CD8-positive, alpha-beta memory T cell (primary cell): ENCODE results near the gene TM7SF2. TPM values are rescaled to one million over a fixed set of nuclear protein-coding genes. Genes with fewer than 3 reads are reported as not detected.

Source experiments
- CTCF ChIA-PET: fragments of 350-600 bp; sonication (Branson Sonifier 250); formaldehyde crosslinking; loops from one replicate; lab custom pipeline; 2021; ENCODE audit warnings: antibody characterized with exemption; lab: Charles Lee
- POLR2A ChIA-PET: fragments of 350-600 bp; sonication (Branson Sonifier 250); formaldehyde crosslinking; loops from one replicate; lab custom pipeline; 2021; ENCODE audit warnings: antibody characterized with exemption; lab: Charles Lee
- DNase-seq, 5 donors: peaks; one replicate each; pipeline versions ENCODE4 v3.0.0 to v3.0.0-alpha.2; 2020 to 2022; ENCODE audit warnings: mixed read lengths in 1 of 5
- H3K27ac ChIP-seq: one replicate; pipeline ENCODE4 v1.7.0; 2013; ENCODE audit warnings: low read depth, mild to moderate bottlenecking, low read length, moderate library complexity
- H3K27me3 ChIP-seq: 2 replicates; pipeline ENCODE4 v1.7.0; 2013; ENCODE audit warnings: low read length, mild to moderate bottlenecking; ENCODE audit not compliant: insufficient read depth, poor library complexity, severe bottlenecking
- H3K36me3 ChIP-seq: 2 replicates; pipeline ENCODE4 v1.7.0; 2013; ENCODE audit warnings: mild to moderate bottlenecking, low read length, moderate library complexity; ENCODE audit not compliant: insufficient read depth
- H3K4me1 ChIP-seq: 2 replicates; pipeline ENCODE4 v1.7.0; 2013; ENCODE audit warnings: mild to moderate bottlenecking, low read length, moderate library complexity; ENCODE audit not compliant: insufficient read depth
- H3K4me3 ChIP-seq: 2 replicates; pipeline ENCODE4 v1.7.0; 2013; ENCODE audit warnings: mild to moderate bottlenecking, low read length
- H3K9me3 ChIP-seq: 2 replicates; pipeline ENCODE4 v1.7.0; 2013; ENCODE audit warnings: mild to moderate bottlenecking, low read length
- H3K27ac Mint-ChIP-seq, 8 donors: one replicate each; pipeline ENCODE4 v1.8.0; 2020 to 2021; ENCODE audit warnings: mixed read lengths in 8 of 8, mild to moderate bottlenecking in 6 of 8, inconsistent platforms in 3 of 8, moderate library complexity in 3 of 8
- H3K27me3 Mint-ChIP-seq, 2 donors: one replicate each; pipeline ENCODE4 v1.8.0; 2020 to 2021; ENCODE audit warnings: mixed read lengths in 2 of 2, mild to moderate bottlenecking in 1 of 2, moderate library complexity in 1 of 2
- H3K36me3 Mint-ChIP-seq, 3 donors: one replicate each; pipeline ENCODE4 v1.8.0; 2020 to 2021; ENCODE audit warnings: mixed read lengths in 3 of 3, inconsistent platforms in 1 of 3, mild to moderate bottlenecking in 1 of 3
- H3K4me1 Mint-ChIP-seq, 3 donors: one replicate each; pipeline ENCODE4 v1.8.0; 2020 to 2021; ENCODE audit warnings: mixed read lengths in 3 of 3, inconsistent platforms in 1 of 3, mild to moderate bottlenecking in 1 of 3
- H3K4me3 Mint-ChIP-seq, 7 donors: one replicate each; pipeline ENCODE4 v1.8.0; 2020 to 2021; ENCODE audit warnings: mixed read lengths in 7 of 7, mild to moderate bottlenecking in 6 of 7, moderate library complexity in 4 of 7, inconsistent platforms in 2 of 7
- H3K9me3 Mint-ChIP-seq, 5 donors: one replicate each; pipeline ENCODE4 v1.8.0; 2020 to 2022; ENCODE audit warnings: mixed read lengths in 5 of 5, mild to moderate bottlenecking in 3 of 5, moderate library complexity in 2 of 5, inconsistent platforms in 1 of 5
- polyA plus RNA-seq: library from polyadenylated mRNA; unstranded; fragments of 300-500 nt; fragmentation: Illumina TruSeq; gene quantifications from one replicate; pipeline ENCODE4 v1.2.3, GENCODE V29; 2021
- total RNA-seq, 2 experiments: library from RNA; stranded (reverse); gene quantifications; one replicate each; pipeline ENCODE4 v1.2.3, GENCODE V29; 2021

TM7SF2 gene
- total and polyA plus RNA-seq, 3 experiments from 2014 or later: 11.1 to 17.9 (median 17.8) TPM

DNA sequence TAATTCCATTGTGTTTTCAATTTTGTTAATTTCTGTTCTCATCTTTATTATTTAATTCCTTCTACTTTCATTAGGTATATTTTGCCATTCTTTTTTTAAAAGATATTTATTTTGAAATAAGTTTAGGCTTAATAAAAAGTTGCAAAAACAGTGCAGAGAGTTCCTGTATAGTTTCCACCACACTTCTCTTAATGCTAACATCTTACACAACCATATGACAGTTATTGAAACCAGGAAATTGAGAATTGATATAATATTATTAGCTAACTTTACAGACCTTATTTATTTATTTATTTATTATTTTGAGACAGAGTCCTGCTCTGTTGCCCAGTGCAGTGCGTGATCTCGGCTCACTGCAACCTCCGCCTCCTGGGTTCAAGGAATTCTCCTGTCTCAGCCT, 44.6 kb downstream of the TM7SF2 start:
- no peaks in the 10 kb centered on the region for H3K36me3 ChIP-seq
- Mint-ChIP-seq H3K4me3 (no peak overlapping the region), H3K9me3 (no peaks in the 10 kb centered on the region)

DNA sequence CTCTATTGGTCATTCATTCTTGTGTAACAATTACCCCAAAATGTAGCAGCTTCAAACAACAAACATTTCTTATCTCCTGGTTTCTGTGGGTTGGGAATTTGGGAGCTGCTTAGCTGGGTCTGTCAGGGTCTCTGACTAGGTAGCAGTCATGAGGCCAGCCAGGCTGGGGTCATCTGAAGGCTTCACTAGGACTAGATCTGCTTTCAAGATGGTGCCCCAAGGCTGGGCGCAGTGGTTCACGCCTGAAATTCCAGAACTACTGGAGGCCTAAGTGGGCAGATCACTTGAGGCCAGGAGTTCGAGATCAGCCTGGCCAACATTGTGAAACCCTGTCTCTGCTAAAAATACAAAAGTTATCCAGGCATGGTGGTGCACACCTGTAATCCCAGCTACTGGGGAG, 45.3 kb downstream of the TM7SF2 start:
- Histone ChIP-seq H3K4me3 (no peak overlapping the region), H3K27me3 (no peaks in the 10 kb centered on the region), H3K36me3 (no peaks in the 10 kb centered on the region), H3K9me3 (no peaks in the 10 kb centered on the region), H3K4me1 (no peaks in the 10 kb centered on the region), H3K27ac (no peak overlapping the region)
- POLR2A ChIA-PET: no interaction called here
- CTCF ChIA-PET: no interaction called here
- no peaks in the 10 kb centered on the region for H3K4me1 Mint-ChIP-seq
- H3K36me3 Mint-ChIP-seq: no peaks in the 10 kb centered on the region
- no peak overlapping the region for H3K4me3 Mint-ChIP-seq
- no peaks in the 10 kb centered on the region for H3K9me3 Mint-ChIP-seq
- peaks cover 9 to 15% of the 10 kb centered on the region in 2 donors for H3K27me3 Mint-ChIP-seq
- DNase-seq: no peak
- H3K27ac Mint-ChIP-seq: peak overlapping the region in 1 of 8 donors; percentile 11

More for the DNA sequence above, 44.6 kb downstream of the TM7SF2 start:
- H3K4me1 ChIP-seq: no peaks in the 10 kb centered on the region
- Mint-ChIP-seq H3K27me3 (peaks cover 9 to 15% of the 10 kb centered on the region in 2 donors), H3K36me3 (no peaks in the 10 kb centered on the region), H3K27ac (no peak overlapping the region), H3K4me1 (no peaks in the 10 kb centered on the region)
- ChIA-PET POLR2A (no interaction called here), CTCF (no interaction called here)
- no peaks in the 10 kb centered on the region for H3K27me3 ChIP-seq
- no peak for DNase-seq
- H3K27ac ChIP-seq: no peak overlapping the region
- no peaks in the 10 kb centered on the region for H3K9me3 ChIP-seq
- no peak overlapping the region for H3K4me3 ChIP-seq

DNA sequence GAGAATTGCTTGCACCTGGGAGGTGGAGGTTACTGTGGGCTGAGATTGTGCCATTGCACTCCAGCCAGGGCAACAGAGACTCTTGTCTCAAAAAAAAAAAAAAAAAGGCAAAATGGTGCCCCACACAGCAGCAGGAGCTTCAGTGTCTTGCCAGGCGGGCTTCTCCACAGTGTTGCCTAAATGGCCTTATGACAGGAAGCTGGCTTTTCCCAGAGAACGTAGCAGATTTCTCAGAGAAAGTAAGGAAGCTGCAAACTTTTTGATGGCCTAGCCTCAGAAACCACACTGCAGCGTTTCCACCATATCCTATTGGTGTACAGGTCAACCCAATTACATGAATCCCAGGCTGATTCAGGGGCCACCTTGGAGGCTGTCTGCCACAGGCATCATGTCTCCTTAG, 45.7 kb downstream of the TM7SF2 start:
- no peaks in the 10 kb centered on the region for H3K4me1 ChIP-seq
- H3K36me3 Mint-ChIP-seq: no peaks in the 10 kb centered on the region
- H3K27me3 Mint-ChIP-seq: peaks cover 9 to 15% of the 10 kb centered on the region in 2 donors
- no peak overlapping the region for H3K27ac Mint-ChIP-seq
- no peak for DNase-seq
- H3K27ac ChIP-seq: no peak overlapping the region
- no peaks in the 10 kb centered on the region for H3K9me3 ChIP-seq
- CTCF ChIA-PET: no interaction called here
- H3K4me1 Mint-ChIP-seq: no peaks in the 10 kb centered on the region
- POLR2A ChIA-PET: interaction anchor here (0.6 kb wide), 1 partner anchor 262 kb away, joined by 3 read pairs; no protein-coding TSS in a partner anchor
- H3K4me3 Mint-ChIP-seq: no peak overlapping the region
- H3K27me3 ChIP-seq: no peaks in the 10 kb centered on the region
- H3K4me3 ChIP-seq: no peak overlapping the region
- no peaks in the 10 kb centered on the region for H3K36me3 ChIP-seq
- H3K9me3 Mint-ChIP-seq: no peaks in the 10 kb centered on the region

DNA sequence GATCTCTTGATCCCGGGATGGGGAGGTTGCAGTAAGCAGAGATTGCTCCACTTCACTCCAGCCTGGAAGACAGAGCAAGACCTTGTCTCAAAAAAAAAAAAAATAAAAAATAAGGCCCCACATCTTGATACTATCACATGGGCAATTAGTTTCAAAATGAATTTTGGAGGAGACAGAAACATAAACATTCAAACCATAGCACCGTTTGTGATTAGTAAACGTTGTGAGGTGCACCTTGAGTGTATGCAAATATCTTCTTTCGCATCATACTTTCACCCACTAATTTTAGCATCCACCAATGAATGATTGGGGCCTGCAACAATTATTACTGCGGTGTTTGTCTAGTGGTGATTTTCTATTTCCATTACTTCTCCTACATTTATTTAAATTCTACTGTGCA, 47.3 kb downstream of the TM7SF2 start:
- Histone ChIP-seq H3K27ac (no peak overlapping the region), H3K9me3 (no peaks in the 10 kb centered on the region), H3K27me3 (no peaks in the 10 kb centered on the region), H3K4me3 (no peak overlapping the region), H3K36me3 (no peaks in the 10 kb centered on the region), H3K4me1 (no peaks in the 10 kb centered on the region)
- Mint-ChIP-seq H3K27me3 (peaks cover 9 to 15% of the 10 kb centered on the region in 2 donors), H3K36me3 (no peaks in the 10 kb centered on the region), H3K4me3 (no peak overlapping the region), H3K27ac (no peak overlapping the region), H3K9me3 (no peaks in the 10 kb centered on the region), H3K4me1 (no peaks in the 10 kb centered on the region)
- ChIA-PET CTCF (no interaction called here), POLR2A (no interaction called here)
- DNase-seq: no peak

DNA sequence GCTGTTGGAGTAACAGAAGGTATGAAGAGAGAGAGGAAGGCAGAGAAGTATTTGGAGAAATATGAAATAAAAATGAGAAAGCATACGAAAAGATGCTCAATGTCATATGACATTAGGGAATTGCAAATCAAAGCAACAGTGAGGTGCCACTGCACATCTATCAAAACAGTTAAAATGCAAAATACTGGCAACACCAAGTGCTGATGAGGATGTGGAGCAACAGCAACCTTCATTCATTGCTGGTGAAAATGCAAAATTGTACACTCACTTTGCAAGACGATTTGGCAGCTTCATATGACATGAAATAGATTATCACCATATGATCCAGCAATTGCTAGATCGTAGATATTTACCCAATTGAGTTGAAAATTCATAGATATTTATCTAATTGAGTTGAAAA, 49.0 kb downstream of the TM7SF2 start:
- Mint-ChIP-seq H3K27me3 (peaks cover 11 to 15% of the 10 kb centered on the region in 2 donors), H3K4me3 (no peak overlapping the region), H3K9me3 (no peaks in the 10 kb centered on the region), H3K27ac (no peak overlapping the region), H3K4me1 (no peaks in the 10 kb centered on the region), H3K36me3 (no peaks in the 10 kb centered on the region)
- Histone ChIP-seq H3K27ac (no peak overlapping the region), H3K27me3 (no peaks in the 10 kb centered on the region), H3K4me1 (no peaks in the 10 kb centered on the region), H3K9me3 (no peaks in the 10 kb centered on the region), H3K4me3 (no peak overlapping the region), H3K36me3 (no peaks in the 10 kb centered on the region)
- ChIA-PET POLR2A (no interaction called here), CTCF (no interaction called here)
- no peak for DNase-seq

DNA sequence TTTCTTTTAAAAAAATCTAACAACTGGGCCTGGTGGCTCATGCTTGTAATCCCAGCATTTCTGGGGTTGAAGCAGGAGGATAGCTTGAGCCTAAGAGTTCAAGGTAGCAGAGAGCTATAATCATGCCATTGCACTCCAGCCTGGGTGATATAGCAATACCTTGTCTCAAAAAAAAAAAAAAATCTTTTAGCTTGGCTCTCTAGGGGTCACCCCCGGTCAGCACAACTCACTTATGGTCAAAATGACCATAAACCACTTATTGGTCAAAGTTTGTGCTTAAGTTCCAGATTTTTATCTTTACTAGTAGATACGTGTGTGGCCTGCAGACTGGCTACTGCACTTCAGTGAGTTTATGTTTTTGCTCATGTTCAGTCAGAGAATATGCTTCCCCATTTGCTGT, 52.0 kb downstream of the TM7SF2 start:
- POLR2A ChIA-PET: no interaction called here
- Histone ChIP-seq H3K4me3 (no peak overlapping the region), H3K9me3 (no peaks in the 10 kb centered on the region), H3K36me3 (no peaks in the 10 kb centered on the region), H3K27ac (no peak overlapping the region), H3K27me3 (no peaks in the 10 kb centered on the region), H3K4me1 (no peaks in the 10 kb centered on the region)
- CTCF ChIA-PET: interaction anchor here (1.0 kb wide), 1 partner anchor 18 kb away, joined by 3 read pairs; the partner anchor contains the start of gene CAPN1
- Mint-ChIP-seq H3K4me1 (no peaks in the 10 kb centered on the region), H3K4me3 (no peak overlapping the region), H3K9me3 (no peaks in the 10 kb centered on the region), H3K27ac (no peak overlapping the region), H3K36me3 (no peaks in the 10 kb centered on the region), H3K27me3 (peaks cover 10 to 15% of the 10 kb centered on the region in 2 donors)
- no peak for DNase-seq

Other genes starting within 250 kb of the TM7SF2 start
- gene EHD1, start 233.3 kb upstream of the TM7SF2 start, total RNA-seq: 100 to 1,000 TPM; 102 to 110 TPM
- gene EHD1, start 233.3 kb upstream of the TM7SF2 start, polyA plus RNA-seq: 258 TPM
- 10 to 100 TPM; 25.7 to 27.0 TPM for gene ATG2A, start 194.7 kb upstream of the TM7SF2 start, total RNA-seq
- gene ATG2A, start 194.7 kb upstream of the TM7SF2 start, polyA plus RNA-seq: 7.6 TPM
- 10 to 100 TPM; 11.2 to 11.7 TPM for gene PPP2R5B, start 187.2 kb upstream of the TM7SF2 start, total RNA-seq
- 7.8 TPM for gene PPP2R5B, start 187.2 kb upstream of the TM7SF2 start, polyA plus RNA-seq
- not detected for gene GPHA2, start 176.0 kb upstream of the TM7SF2 start, total RNA-seq
- not detected for gene GPHA2, start 176.0 kb upstream of the TM7SF2 start, polyA plus RNA-seq
- not detected for gene MAJIN, start 139.8 kb upstream of the TM7SF2 start, total RNA-seq
- gene MAJIN, start 139.8 kb upstream of the TM7SF2 start, polyA plus RNA-seq: not detected
- gene BATF2, start 114.9 kb upstream of the TM7SF2 start, total RNA-seq: under 1 TPM in 1 of 2 experiments, not detected in 1; 0.11 TPM
- not detected for gene BATF2, start 114.9 kb upstream of the TM7SF2 start, polyA plus RNA-seq
- 100 to 1,000 TPM; 125 TPM for gene ARL2, start 97.7 kb upstream of the TM7SF2 start, total RNA-seq
- gene ARL2, start 97.7 kb upstream of the TM7SF2 start, polyA plus RNA-seq: 99.7 TPM
- gene SNX15, start 84.4 kb upstream of the TM7SF2 start, total RNA-seq: 10 to 100 TPM; 18.3 to 21.6 TPM
- gene SNX15, start 84.4 kb upstream of the TM7SF2 start, polyA plus RNA-seq: 16.4 TPM
- gene SAC3D1, start 70.7 kb upstream of the TM7SF2 start, total RNA-seq: 10 to 100 TPM; 24.8 to 27.1 TPM
- gene SAC3D1, start 70.7 kb upstream of the TM7SF2 start, polyA plus RNA-seq: 12.0 TPM
- gene NAALADL1, start 53.3 kb upstream of the TM7SF2 start, total RNA-seq: 10 to 100 TPM; 10.8 to 13.3 TPM
- gene NAALADL1, start 53.3 kb upstream of the TM7SF2 start, polyA plus RNA-seq: 17.0 TPM
- 10 to 100 TPM; 94.9 to 98.8 TPM for gene CDCA5, start 27.8 kb upstream of the TM7SF2 start, total RNA-seq
- gene CDCA5, start 27.8 kb upstream of the TM7SF2 start, polyA plus RNA-seq: 0.54 TPM
- gene ZFPL1, start 27.6 kb upstream of the TM7SF2 start, total RNA-seq: 10 to 100 TPM; 30.8 to 33.5 TPM
- gene ZFPL1, start 27.6 kb upstream of the TM7SF2 start, polyA plus RNA-seq: 24.4 TPM
- 100 to 1,000 TPM; 120 to 131 TPM for gene VPS51, start 15.7 kb upstream of the TM7SF2 start, total RNA-seq
- 99.1 TPM for gene VPS51, start 15.7 kb upstream of the TM7SF2 start, polyA plus RNA-seq
- 10 to 100 TPM; 15.2 to 20.1 TPM for gene ZNHIT2, start 5.8 kb downstream of the TM7SF2 start, total RNA-seq
- 19.8 TPM for gene ZNHIT2, start 5.8 kb downstream of the TM7SF2 start, polyA plus RNA-seq
- 1,000 to 10,000 TPM; 1,054 to 1,073 TPM for gene FAU, start 10.3 kb downstream of the TM7SF2 start, total RNA-seq
- gene FAU, start 10.3 kb downstream of the TM7SF2 start, polyA plus RNA-seq: 904 TPM
- 100 to 1,000 TPM; 117 to 118 TPM for gene MRPL49, start 10.4 kb downstream of the TM7SF2 start, total RNA-seq
- 81.5 TPM for gene MRPL49, start 10.4 kb downstream of the TM7SF2 start, polyA plus RNA-seq
- gene SYVN1, start 22.6 kb downstream of the TM7SF2 start, total RNA-seq: 10 to 100 TPM; 35.1 to 39.7 TPM
- 19.6 TPM for gene SYVN1, start 22.6 kb downstream of the TM7SF2 start, polyA plus RNA-seq
- not detected for gene SPDYC, start 58.4 kb downstream of the TM7SF2 start, total RNA-seq
- gene SPDYC, start 58.4 kb downstream of the TM7SF2 start, polyA plus RNA-seq: not detected
- gene CAPN1, start 70.1 kb downstream of the TM7SF2 start, total RNA-seq: 10 to 100 TPM; 88.2 to 92.0 TPM
- gene CAPN1, start 70.1 kb downstream of the TM7SF2 start, polyA plus RNA-seq: 110 TPM
- 10 to 100 TPM; 75.6 to 78.8 TPM for gene POLA2, start 150.1 kb downstream of the TM7SF2 start, total RNA-seq
- gene POLA2, start 150.1 kb downstream of the TM7SF2 start, polyA plus RNA-seq: 11.0 TPM
- 1 to 10 TPM in 1 of 2 experiments, under 1 TPM in 1; 0.62 to 1.0 TPM for gene CDC42EP2, start 203.0 kb downstream of the TM7SF2 start, total RNA-seq
- not detected for gene CDC42EP2, start 203.0 kb downstream of the TM7SF2 start, polyA plus RNA-seq
- gene DPF2, start 222.0 kb downstream of the TM7SF2 start, total RNA-seq: 10 to 100 TPM; 65.8 to 71.9 TPM
- gene DPF2, start 222.0 kb downstream of the TM7SF2 start, polyA plus RNA-seq: 61.5 TPM
- gene TIGD3, start 242.9 kb downstream of the TM7SF2 start, total RNA-seq: 1 to 10 TPM in 1 of 2 experiments, under 1 TPM in 1; 0.91 to 1.2 TPM
- 0.59 TPM for gene TIGD3, start 242.9 kb downstream of the TM7SF2 start, polyA plus RNA-seq